Measurements from ENCODE around the gene WBP1. TPM values are rescaled to one million over a fixed set of nuclear protein-coding genes. Genes with fewer than 3 reads are reported as not detected.
"Not testable (repeated sequence)": the region's sequence is repeated elsewhere in the genome, so short reads cannot be mapped to it uniquely, and the experiment has no call there.

WBP1 gene
- total RNA-seq, 1 donor from 2014 or later: 24.9 TPM

- peak in 1 of 2 donors; percentile 9 for DNase-seq (ENCODE audit: low spot score in 2 of 2)
- no peak for FAIRE-seq
Measured at GRCh38 chr2:74426181-74426758, 32.0 kb upstream of the WBP1 start.

DNA sequence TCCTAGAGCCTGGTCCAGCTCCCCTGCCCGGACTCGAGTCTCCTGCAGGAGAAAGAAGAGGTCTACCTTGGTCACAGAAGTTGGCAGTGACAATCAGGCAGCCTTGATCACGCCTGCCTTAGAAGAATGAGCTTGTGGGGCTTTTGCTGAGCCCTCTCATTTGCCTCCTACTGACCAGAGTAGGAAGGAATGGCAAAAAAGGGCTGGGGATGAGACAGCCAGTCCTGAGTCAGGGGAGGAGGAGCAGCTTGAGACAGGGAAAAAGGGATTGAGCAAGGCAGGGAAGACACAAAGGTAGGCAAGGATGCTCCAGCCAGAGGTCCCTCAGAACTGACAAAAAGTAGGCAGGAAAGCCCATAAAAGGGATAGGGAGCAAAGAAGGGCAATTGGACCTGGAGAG is 30.7 kb upstream of the WBP1 start:
- FAIRE-seq: no peak

GRCh38 chr2:74428675-74429074 is 29.6 kb upstream of the WBP1 start:
- DNase-seq (ENCODE audit: low spot score in 2 of 2) (no peak), FAIRE-seq (no peak)

More for the DNA sequence above, 30.7 kb upstream of the WBP1 start:
- peak in 1 of 2 donors; percentile 9 for DNase-seq (ENCODE audit: low spot score in 2 of 2)

- DNase-seq (ENCODE audit: low spot score in 2 of 2) (no peak), FAIRE-seq (no peak)
Measured at GRCh38 chr2:74429487-74430451, 28.5 kb upstream of the WBP1 start.

DNA sequence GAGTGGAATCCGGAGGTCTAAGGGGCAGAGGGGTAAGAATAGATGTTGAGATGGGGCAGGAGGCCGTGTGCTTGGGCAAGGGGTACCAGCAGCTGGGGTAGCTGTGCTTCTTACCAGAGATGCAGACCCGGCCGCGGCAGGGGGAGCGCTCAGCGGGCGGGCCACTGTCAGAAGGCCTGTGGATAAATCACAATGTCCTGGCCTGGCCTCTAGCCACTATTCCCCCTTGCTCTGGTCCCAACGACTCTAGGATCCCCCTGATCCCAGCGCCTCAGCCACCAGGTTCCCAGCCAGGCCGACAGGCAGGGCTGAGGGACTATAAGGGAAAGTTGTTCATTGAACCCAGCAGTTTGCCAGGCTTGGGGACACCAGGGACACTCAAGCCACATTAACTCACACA is 27.7 kb upstream of the WBP1 start:
- FAIRE-seq: no peak
- no peak for DNase-seq (ENCODE audit: low spot score in 2 of 2)

GRCh38 chr2:74436111-74436805 is 22.0 kb upstream of the WBP1 start:
- DNase-seq (ENCODE audit: low spot score in 2 of 2) (no peak), FAIRE-seq (no peak)

- DNase-seq (ENCODE audit: low spot score in 2 of 2) (no peak), FAIRE-seq (no peak)
Measured at GRCh38 chr2:74436848-74437695, 21.2 kb upstream of the WBP1 start.

DNA sequence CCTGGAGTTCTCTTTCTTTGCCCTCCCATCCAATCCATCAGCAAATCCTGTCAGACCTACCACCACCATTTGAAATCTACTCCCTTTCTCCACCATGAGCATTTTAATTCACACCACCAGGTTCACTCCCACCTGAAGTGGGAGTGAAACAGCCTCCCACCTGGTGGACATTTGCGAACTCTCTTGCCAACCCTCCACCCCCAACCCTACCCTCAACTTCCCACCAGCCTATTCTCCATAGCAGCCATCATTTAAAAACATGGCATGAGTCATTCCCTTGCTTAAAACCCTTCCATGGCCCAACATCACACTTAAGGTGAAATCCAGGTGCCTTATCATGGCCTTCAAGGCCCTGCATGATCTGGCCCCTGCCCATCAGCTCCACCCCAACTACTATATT is 20.0 kb upstream of the WBP1 start:
- DNase-seq (ENCODE audit: low spot score in 2 of 2) (no peak), FAIRE-seq (no peak)

GRCh38 chr2:74439373-74439772 is 18.9 kb upstream of the WBP1 start:
- FAIRE-seq (no peak), DNase-seq (ENCODE audit: low spot score in 2 of 2) (no peak)

DNA sequence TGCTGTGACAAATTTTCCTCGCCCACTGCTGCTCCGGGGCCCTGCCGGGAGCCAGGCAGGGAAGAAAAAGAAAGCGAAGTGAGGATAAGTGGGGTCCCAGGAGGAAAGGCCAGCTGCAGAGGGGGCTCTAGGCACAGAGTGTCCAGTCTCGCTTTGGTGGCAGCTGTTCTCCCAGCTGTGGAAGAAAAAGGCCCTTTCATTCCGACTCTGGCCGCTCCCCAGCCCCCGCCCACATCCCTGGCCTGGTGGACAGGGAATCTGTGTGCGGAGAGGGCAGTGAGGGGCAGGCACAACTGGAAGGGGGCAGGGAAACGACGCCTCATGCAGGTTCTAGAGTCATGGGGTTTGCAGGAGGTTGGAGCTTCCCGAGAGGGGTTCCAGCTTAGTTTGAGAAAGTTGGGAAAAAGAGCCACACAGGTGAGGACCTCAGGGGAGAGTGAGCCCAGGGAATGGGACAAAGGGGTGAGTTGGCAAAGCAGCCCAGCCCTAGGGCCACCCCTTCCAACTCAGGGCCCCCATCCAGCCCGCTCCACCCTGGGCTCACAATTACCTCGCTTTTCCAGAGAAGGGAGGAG is 18.3 kb upstream of the WBP1 start:
- peak; percentile 71 to 90 for DNase-seq (ENCODE audit: low spot score in 2 of 2)
- no peak for FAIRE-seq

DNA sequence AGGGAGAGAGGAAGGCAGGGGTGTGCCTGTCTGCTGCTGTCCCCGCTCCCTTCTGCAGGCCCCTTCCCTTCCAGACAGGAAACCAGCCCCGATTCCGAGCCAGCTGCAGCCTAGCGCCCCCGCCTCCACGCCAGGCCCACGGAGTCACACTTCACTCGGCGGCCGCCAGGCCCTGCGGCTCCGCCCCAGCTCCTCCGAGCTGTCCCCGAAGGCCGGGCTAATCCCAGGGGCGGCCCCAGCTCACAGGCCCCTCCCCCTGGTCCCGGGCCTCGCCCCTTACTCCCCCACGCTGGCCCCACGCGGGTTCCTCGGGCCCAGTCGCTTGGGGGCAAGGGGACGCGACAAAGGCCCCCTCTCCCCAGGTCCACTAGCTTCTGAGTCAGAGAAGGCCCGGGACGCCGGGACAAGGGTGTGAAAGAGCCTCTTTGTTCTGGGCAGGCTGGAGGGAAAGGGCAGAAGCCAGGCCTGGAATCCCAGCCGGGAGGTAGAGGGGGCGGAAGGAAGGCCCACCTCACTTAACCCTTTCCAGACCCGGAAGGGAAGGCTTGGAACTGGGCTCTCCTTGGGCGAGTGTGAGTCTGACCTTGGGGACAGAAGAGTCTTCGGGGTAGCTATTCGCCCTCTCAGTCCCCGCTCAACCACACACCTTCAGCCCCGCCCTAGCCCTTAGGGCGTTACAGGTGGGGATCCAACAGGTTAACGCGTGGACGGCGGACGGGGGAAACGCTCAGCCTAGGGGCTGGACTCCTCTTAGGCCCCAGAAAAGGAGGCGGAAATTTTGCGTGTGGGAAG is 17.7 kb upstream of the WBP1 start:
- DNase-seq (ENCODE audit: low spot score in 2 of 2) (peak; percentile 96 to 97), FAIRE-seq (no peak)

DNA sequence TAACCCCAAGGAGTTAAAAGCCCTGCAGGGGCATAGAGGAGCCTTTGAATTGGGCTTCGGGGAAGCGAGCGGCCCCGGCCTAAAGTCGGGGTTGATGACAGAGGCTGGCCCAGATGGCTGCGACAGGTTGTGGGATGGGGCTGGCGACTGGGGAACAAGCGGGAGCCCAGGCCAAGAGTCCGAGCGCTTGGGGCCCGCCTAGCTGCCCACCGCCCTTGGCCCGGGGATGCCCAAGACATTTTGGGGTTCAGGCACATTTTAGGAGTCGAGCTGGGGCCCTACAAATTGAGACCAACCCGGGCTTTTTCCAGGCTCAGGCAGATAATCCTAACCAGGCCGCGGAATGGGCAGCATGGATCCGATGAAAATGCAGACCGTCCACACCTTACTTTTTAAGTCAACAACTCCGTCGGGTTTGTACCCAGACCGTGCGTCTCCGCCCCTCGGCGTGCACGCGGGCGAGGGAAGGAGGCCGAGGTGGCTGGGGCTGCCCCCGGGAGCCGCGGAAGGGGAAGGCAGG is 17.0 kb upstream of the WBP1 start:
- DNase-seq (ENCODE audit: low spot score in 2 of 2): no peak
- FAIRE-seq: no peak

- FAIRE-seq (no peak), DNase-seq (ENCODE audit: low spot score in 2 of 2) (no peak)
Measured at GRCh38 chr2:74441690-74442482, 16.4 kb upstream of the WBP1 start, which contains the start of gene RTKN. TSS of gene RTKN (minus strand) at chr2:74441937. CDS start at chr2:74441816, 121 bp downstream.

GRCh38 chr2:74442483-74443297 is 15.5 kb upstream of the WBP1 start:
- DNase-seq (ENCODE audit: low spot score in 2 of 2); FAIRE-seq: not testable (repeated sequence)

- FAIRE-seq (no peak), DNase-seq (ENCODE audit: low spot score in 2 of 2) (no peak)
Measured at GRCh38 chr2:74444498-74445318, 13.5 kb upstream of the WBP1 start.
